Bronchus fibroblast of lung (primary cell): Measurements from ENCODE around the gene R3HDM1. TPM values are rescaled to one million over a fixed set of nuclear protein-coding genes. Genes with fewer than 3 reads are reported as not detected.

ENCODE experiments used
- total RNA-seq: library from RNA; depleted of rRNA; stranded (reverse); fragments of >200 nt; gene quantifications from 2 replicates; pipeline ENCODE4 v1.2.3, GENCODE V29; 2015

R3HDM1 gene
- total RNA-seq: 10.3 and 11.1 TPM in 2 replicates

GRCh38 chr2:135531231-135532197, at the start of gene R3HDM1:
R3HDM1 (plus strand) TSS chr2:135531484; CDS start chr2:135604846, 73,362 bp downstream.

DNA sequence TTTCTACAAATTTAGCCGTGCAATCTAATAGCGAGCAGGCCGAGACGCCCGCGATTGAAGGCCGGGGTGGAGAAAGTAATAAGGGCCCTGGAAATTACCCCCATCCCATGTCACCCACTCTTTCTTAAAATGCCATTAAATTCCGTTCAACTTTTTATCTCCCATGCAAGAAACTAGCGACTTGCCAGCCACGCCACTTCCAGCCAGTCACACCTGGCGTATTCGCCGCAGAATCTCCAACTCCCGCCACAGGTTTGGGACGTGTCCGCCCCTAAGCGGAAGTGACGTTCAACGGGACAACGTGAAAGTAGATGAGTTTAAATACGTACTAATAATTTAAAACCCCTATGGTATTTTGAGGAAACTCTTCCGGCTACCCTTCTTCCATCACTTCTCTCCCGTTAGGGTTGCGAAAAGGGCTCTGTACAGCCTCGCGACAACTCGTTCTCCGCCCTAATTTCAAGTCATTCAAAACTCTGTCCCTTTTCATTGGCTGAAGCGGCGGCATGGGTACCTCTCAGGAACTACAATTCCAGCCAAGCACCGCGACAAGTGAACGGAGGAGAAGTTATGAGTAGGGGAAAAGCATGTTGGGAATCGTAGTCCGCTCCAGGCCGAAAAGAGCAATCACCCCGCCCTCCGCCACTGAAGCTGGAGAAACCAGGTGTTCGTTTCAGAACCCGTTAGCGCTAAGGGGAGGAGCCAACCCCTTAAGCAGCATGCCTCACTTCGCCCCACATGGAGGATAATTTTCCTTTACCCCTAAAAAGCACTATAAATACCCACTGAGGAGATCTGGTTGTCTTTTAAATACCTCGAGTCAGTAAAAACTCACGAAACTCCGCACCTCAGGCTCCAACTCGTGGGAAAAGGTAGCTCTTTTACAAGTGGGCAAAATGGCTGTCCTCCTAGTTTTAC, 712 bp upstream of the R3HDM1 start, which contains the start of gene ZRANB3:
Gene ZRANB3, minus strand, starts transcription at position 906 of the 918 bp plus-strand sequence.

DNA sequence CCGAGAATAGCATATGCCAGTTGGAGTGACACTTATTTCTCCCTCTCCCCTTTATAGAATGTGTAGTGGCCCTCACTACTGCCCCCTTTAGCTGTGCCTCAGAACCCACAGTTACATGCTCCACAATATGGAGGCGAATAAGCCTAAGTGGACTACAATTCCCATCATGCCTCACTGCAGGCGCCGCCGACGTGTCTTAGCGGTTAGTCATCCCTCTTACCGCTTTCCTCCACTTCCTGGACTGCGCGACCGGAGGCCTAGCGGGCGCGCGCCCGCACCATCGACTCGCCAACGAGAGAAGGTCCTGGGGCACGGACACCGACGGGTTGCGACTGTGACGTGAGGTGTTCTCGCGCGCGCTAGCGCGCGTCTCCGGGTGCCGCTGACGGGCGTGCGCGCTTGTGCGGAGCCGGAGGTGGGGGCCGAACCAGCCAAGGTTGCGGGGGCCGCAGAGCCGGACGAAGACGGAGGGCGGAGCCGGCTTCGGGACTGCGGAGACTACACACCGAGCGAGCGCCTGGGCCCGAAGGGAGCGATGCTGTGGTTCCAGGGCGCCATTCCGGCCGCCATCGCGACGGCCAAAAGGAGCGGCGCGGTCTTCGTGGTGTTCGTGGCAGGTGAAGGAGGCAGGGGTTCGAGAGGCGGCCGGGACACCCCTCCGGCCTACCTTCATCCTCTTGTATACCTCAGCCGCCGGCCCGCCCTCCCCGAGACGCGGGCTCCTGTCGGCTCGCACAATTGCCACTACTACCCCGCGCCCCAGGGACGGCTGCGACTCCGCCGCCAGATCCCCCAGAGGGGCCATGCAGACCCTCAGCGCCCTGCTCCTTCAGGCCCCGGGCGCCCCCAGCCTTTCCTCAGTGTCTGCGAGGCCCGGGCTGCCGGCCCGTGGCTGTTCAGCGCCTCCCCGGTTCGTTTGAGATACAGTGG, 210.4 kb downstream of the R3HDM1 start, which contains the start of gene UBXN4:
Gene UBXN4, plus strand, starts transcription at position 461 of the 930 bp plus-strand sequence. Its CDS starts 75 bp downstream, at position 536.

Other genes starting within 250 kb of the R3HDM1 start
- 8.3 and 9.6 TPM in 2 replicates for gene ZRANB3, start 266 bp upstream of the R3HDM1 start, total RNA-seq
- 24.2 and 28.1 TPM in 2 replicates for gene UBXN4, start 210.4 kb downstream of the R3HDM1 start, total RNA-seq